ENCODE measurements around the gene ADGRG3.

Gene ADGRG3

GRCh38 chr16:57653936-57654335 lies 14.2 kb upstream of the ADGRG3 start:
- TF ChIP-seq SNAI2 (CRISPR knock-in tag; IDR thresholded peaks at IDR 0.05) (no peak), CREB5 (CRISPR knock-in tag; IDR thresholded peaks at IDR 0.05; ENCODE audit: low read depth) (no peak), PPARA (CRISPR knock-in tag; IDR thresholded peaks at IDR 0.05; ENCODE audit: borderline replicate concordance) (no peak), ZNF565 (CRISPR knock-in tag; conservative IDR thresholded peaks at IDR 0.05; ENCODE audit: low read depth) (no peak), ISL1 (CRISPR knock-in tag; IDR thresholded peaks at IDR 0.05) (no peak), ZFP3 (CRISPR knock-in tag; IDR thresholded peaks at IDR 0.05) (no peak)
- no peak for ATAC-seq

GRCh38 chr16:57656342-57656955 lies 11.7 kb upstream of the ADGRG3 start:
- TF ChIP-seq CREB5 (CRISPR knock-in tag; IDR thresholded peaks at IDR 0.05; ENCODE audit: low read depth) = no peak
- no peak for TF ChIP-seq PATZ1 (CRISPR knock-in tag; IDR thresholded peaks at IDR 0.05; ENCODE audit: borderline replicate concordance)
- no peak for ATAC-seq

GRCh38 chr16:57657228-57657627 lies 10.9 kb upstream of the ADGRG3 start:
- ATAC-seq = no peak
- TF ChIP-seq ZC3H10 (CRISPR knock-in tag; IDR thresholded peaks at IDR 0.05) (no peak), TOX (CRISPR knock-in tag; IDR thresholded peaks at IDR 0.05; ENCODE audit: borderline replicate concordance) (no peak), ZFP30 (CRISPR knock-in tag; IDR thresholded peaks at IDR 0.05) (no peak)

GRCh38 chr16:57658130-57658877 lies 9.8 kb upstream of the ADGRG3 start:
- TF ChIP-seq BACH2 (CRISPR knock-in tag; IDR thresholded peaks at IDR 0.05; ENCODE audit: borderline replicate concordance) (no peak), ZFP3 (CRISPR knock-in tag; IDR thresholded peaks at IDR 0.05) (no peak), ZNF565 (CRISPR knock-in tag; conservative IDR thresholded peaks at IDR 0.05; ENCODE audit: low read depth) (no peak), ARNTL (CRISPR knock-in tag; IDR thresholded peaks at IDR 0.05; ENCODE audit: borderline replicate concordance, low read depth) (no peak), SNAI2 (CRISPR knock-in tag; IDR thresholded peaks at IDR 0.05) (no peak), ZNF8 (CRISPR knock-in tag; IDR thresholded peaks at IDR 0.05) (no peak), PPARA (CRISPR knock-in tag; IDR thresholded peaks at IDR 0.05; ENCODE audit: borderline replicate concordance) (no peak), TCF4 (CRISPR knock-in tag; IDR thresholded peaks at IDR 0.05; ENCODE audit: borderline replicate concordance) (no peak), ZC3H10 (CRISPR knock-in tag; IDR thresholded peaks at IDR 0.05) (no peak), CREB5 (CRISPR knock-in tag; IDR thresholded peaks at IDR 0.05; ENCODE audit: low read depth) (no peak), OSR1 (CRISPR knock-in tag; IDR thresholded peaks at IDR 0.05) (no peak), GLIS3 (CRISPR knock-in tag; IDR thresholded peaks at IDR 0.05) (no peak), RARB (CRISPR knock-in tag; IDR thresholded peaks at IDR 0.05) (no peak), CSDC2 (CRISPR knock-in tag; IDR thresholded peaks at IDR 0.05) (no peak), CSRNP3 (CRISPR knock-in tag; IDR thresholded peaks at IDR 0.05) (no peak), ZFP30 (CRISPR knock-in tag; IDR thresholded peaks at IDR 0.05) (no peak), ISL1 (CRISPR knock-in tag; IDR thresholded peaks at IDR 0.05) (no peak)
- ATAC-seq = no peak
